Nephron (organoid): ENCODE measurements around the gene CACNA2D1.

ENCODE experiments used
- H3K27ac Mint-ChIP-seq, 3 experiments: 2 replicates each; pipeline ENCODE4 v1.8.0; 2020; ENCODE audit warnings: mixed read lengths in 3 of 3, mild to moderate bottlenecking in 2 of 3, moderate library complexity in 1 of 3
- H3K27me3 Mint-ChIP-seq: 2 replicates; pipeline ENCODE4 v1.8.0; 2021; ENCODE audit warnings: low read depth, mild to moderate bottlenecking, moderate library complexity, mixed read lengths
- H3K36me3 Mint-ChIP-seq: 2 replicates; pipeline ENCODE4 v1.8.0; 2020; ENCODE audit warnings: low read depth, mixed read lengths
- H3K4me1 Mint-ChIP-seq: 2 replicates; pipeline ENCODE4 v1.8.0; 2020; ENCODE audit warnings: mixed read lengths
- H3K4me3 Mint-ChIP-seq, 3 experiments: 2 replicates each; pipeline ENCODE4 v1.8.0; 2020; ENCODE audit warnings: mild to moderate bottlenecking in 3 of 3, mixed read lengths in 3 of 3, moderate library complexity in 2 of 3
- H3K9me3 Mint-ChIP-seq: 2 replicates; pipeline ENCODE4 v1.8.0; 2020; ENCODE audit warnings: mixed read lengths
- TF ChIP-seq, protein P1 (sequence below), 3 experiments: fragments of 200-600 bp; sonication (generic); IDR thresholded peaks; one replicate each; pipeline ENCODE4 v1.5.0; 2021; ENCODE audit warnings: antibody characterized with exemption in 3 of 3; ENCODE audit not compliant: unreplicated experiment in 3 of 3

CACNA2D1 gene

GRCh38 chr7:82081644-82082224 is 361.8 kb downstream of the CACNA2D1 start:
- H3K36me3 Mint-ChIP-seq, result peaks cover 8% of the 10 kb centered on the region
- TF ChIP-seq, protein P1, sequence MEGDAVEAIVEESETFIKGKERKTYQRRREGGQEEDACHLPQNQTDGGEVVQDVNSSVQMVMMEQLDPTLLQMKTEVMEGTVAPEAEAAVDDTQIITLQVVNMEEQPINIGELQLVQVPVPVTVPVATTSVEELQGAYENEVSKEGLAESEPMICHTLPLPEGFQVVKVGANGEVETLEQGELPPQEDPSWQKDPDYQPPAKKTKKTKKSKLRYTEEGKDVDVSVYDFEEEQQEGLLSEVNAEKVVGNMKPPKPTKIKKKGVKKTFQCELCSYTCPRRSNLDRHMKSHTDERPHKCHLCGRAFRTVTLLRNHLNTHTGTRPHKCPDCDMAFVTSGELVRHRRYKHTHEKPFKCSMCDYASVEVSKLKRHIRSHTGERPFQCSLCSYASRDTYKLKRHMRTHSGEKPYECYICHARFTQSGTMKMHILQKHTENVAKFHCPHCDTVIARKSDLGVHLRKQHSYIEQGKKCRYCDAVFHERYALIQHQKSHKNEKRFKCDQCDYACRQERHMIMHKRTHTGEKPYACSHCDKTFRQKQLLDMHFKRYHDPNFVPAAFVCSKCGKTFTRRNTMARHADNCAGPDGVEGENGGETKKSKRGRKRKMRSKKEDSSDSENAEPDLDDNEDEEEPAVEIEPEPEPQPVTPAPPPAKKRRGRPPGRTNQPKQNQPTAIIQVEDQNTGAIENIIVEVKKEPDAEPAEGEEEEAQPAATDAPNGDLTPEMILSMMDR (IDR thresholded peaks at IDR 0.05; ENCODE audit: unreplicated experiment in 3 of 3), result no peak
- H3K27ac Mint-ChIP-seq, result no peak overlapping the region
- H3K4me3 Mint-ChIP-seq, result no peak overlapping the region
- H3K9me3 Mint-ChIP-seq, result no peaks in the 10 kb centered on the region
- H3K27me3 Mint-ChIP-seq, result no peaks in the 10 kb centered on the region
- no peaks in the 10 kb centered on the region for H3K4me1 Mint-ChIP-seq

GRCh38 chr7:82080254-82080927 is 363.2 kb downstream of the CACNA2D1 start:
- H3K4me1 Mint-ChIP-seq, result no peaks in the 10 kb centered on the region
- H3K27ac Mint-ChIP-seq, result no peak overlapping the region
- TF ChIP-seq, protein P1 (IDR thresholded peaks at IDR 0.05; ENCODE audit: unreplicated experiment in 3 of 3), result no peak
- H3K27me3 Mint-ChIP-seq, result no peaks in the 10 kb centered on the region
- no peaks in the 10 kb centered on the region for H3K9me3 Mint-ChIP-seq
- H3K4me3 Mint-ChIP-seq, result no peak overlapping the region
- H3K36me3 Mint-ChIP-seq, result peaks cover 8% of the 10 kb centered on the region

GRCh38 chr7:82079527-82079926 is 364.1 kb downstream of the CACNA2D1 start:
- no peaks in the 10 kb centered on the region for H3K27me3 Mint-ChIP-seq
- peaks cover 8% of the 10 kb centered on the region for H3K36me3 Mint-ChIP-seq
- no peak overlapping the region for H3K4me3 Mint-ChIP-seq
- no peaks in the 10 kb centered on the region for H3K4me1 Mint-ChIP-seq
- no peaks in the 10 kb centered on the region for H3K9me3 Mint-ChIP-seq
- TF ChIP-seq, protein P1 (IDR thresholded peaks at IDR 0.05; ENCODE audit: unreplicated experiment in 3 of 3), result no peak
- no peak overlapping the region for H3K27ac Mint-ChIP-seq

- TF ChIP-seq, protein P1 (IDR thresholded peaks at IDR 0.05; ENCODE audit: unreplicated experiment in 3 of 3), result no peak
- no peaks in the 10 kb centered on the region for H3K9me3 Mint-ChIP-seq
- no peak overlapping the region for H3K27ac Mint-ChIP-seq
- no peaks in the 10 kb centered on the region for H3K27me3 Mint-ChIP-seq
- H3K4me1 Mint-ChIP-seq, result no peaks in the 10 kb centered on the region
- peaks cover 8% of the 10 kb centered on the region for H3K36me3 Mint-ChIP-seq
- no peak overlapping the region for H3K4me3 Mint-ChIP-seq
Measured at GRCh38 chr7:82078807-82079206, 364.8 kb downstream of the CACNA2D1 start.

DNA sequence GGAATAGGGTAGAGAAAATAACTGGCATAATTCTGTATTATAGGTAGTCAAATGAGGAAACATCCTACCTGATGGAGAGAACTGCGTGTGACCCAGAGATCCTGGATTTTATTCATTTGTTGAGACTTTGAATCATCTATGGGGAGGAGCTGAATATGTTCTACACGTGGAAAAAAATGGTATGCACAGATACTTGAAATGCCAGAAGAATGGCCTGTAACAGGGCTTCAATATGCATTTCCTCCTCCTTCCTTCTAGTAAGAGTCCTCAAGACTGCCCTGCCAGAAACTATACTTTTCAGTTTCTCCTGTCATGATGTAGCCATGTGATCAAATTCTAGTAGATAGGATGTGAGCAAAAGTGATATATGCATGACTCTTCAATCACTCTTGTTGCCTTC is 372.1 kb downstream of the CACNA2D1 start:
- Mint-ChIP-seq H3K4me3 (no peak overlapping the region), H3K27ac (no peak overlapping the region), H3K9me3 (no peaks in the 10 kb centered on the region), H3K36me3 (peaks cover 10% of the 10 kb centered on the region), H3K27me3 (no peaks in the 10 kb centered on the region), H3K4me1 (no peaks in the 10 kb centered on the region)
- TF ChIP-seq, protein P1 (IDR thresholded peaks at IDR 0.05; ENCODE audit: unreplicated experiment in 3 of 3), result no peak
